ENCODE results near the gene SSR3. TPM values are rescaled to one million over a fixed set of nuclear protein-coding genes. Genes with fewer than 3 reads are reported as not detected.
"Not testable (repeated sequence)": the region's sequence is repeated elsewhere in the genome, so short reads cannot be mapped to it uniquely, and the experiment has no call there.

The SSR3 gene
- total and polyA plus RNA-seq, 8 donors, result 30.4 to 190 (median 76.8) TPM

GRCh38 chr3:156575641-156576040, 20.7 kb upstream of the SSR3 start:
- Histone ChIP-seq H3K27ac (no peak overlapping the region), H3K36me3 (no peaks in the 10 kb centered on the region), H3K27me3 (peaks cover 0 to 8% (median 0%) of the 10 kb centered on the region in 3 donors), H3K4me3 (no peak overlapping the region), H3K9me3 (no peaks in the 10 kb centered on the region), H3K4me1 (peaks cover 0 to 3% (median 0%) of the 10 kb centered on the region in 4 donors)
- TF ChIP-seq POLR2A (IDR thresholded peaks at IDR 0.05), result no peak
- no peak for TF ChIP-seq EP300 (IDR thresholded peaks at IDR 0.05)
- 76 to 88% (median 84%) methylated on average over 3 of the region's 3 CpGs for WGBS, 5 donors
- DNase-seq, result peak in 1 of 2 donors; percentile 31
- intact Hi-C loops (cut with DNase I; ENCODE audit: low total_unique reads), result no loop called here

- 70 to 80% (median 76%) methylated on average over 4 of the region's 4 CpGs for WGBS, 5 donors
- DNase-seq; H3K9me3 ChIP-seq; H3K27ac ChIP-seq; H3K4me3 ChIP-seq; intact Hi-C loops (cut with DNase I; ENCODE audit: low total_unique reads); H3K36me3 ChIP-seq; H3K4me1 ChIP-seq; H3K27me3 ChIP-seq: not testable (repeated sequence)
Observed at GRCh38 chr3:156569881-156570280, 15.0 kb upstream of the SSR3 start.

- H3K27me3 ChIP-seq; H3K36me3 ChIP-seq; DNase-seq; intact Hi-C loops (cut with DNase I; ENCODE audit: low total_unique reads); H3K4me1 ChIP-seq; H3K9me3 ChIP-seq; H3K4me3 ChIP-seq; H3K27ac ChIP-seq: not testable (repeated sequence)
- WGBS, 5 donors, result 74 to 92% (median 90%) methylated on average over 8 of the region's 8 CpGs
Observed at GRCh38 chr3:156569016-156569415, 14.1 kb upstream of the SSR3 start.

- TF ChIP-seq POLR2AphosphoS5 (IDR thresholded peaks at IDR 0.05) (no peak), CTCF (IDR thresholded peaks at IDR 0.05) (no peak), POLR2A (IDR thresholded peaks at IDR 0.05) (no peak), EP300 (IDR thresholded peaks at IDR 0.05) (no peak)
- Histone ChIP-seq H3K4me1 (no peaks in the 10 kb centered on the region), H3K4me3 (no peak overlapping the region), H3K27me3 (no peaks in the 10 kb centered on the region), H3K36me3 (no peaks in the 10 kb centered on the region), H3K27ac (no peak overlapping the region), H3K9me3 (no peaks in the 10 kb centered on the region)
- no peak for DNase-seq
- intact Hi-C loops (cut with DNase I; ENCODE audit: low total_unique reads), result no loop called here
- 57 to 70% (median 62%) methylated on average over 1 of the region's 1 CpG for WGBS, 5 donors
Observed at GRCh38 chr3:156563900-156564682, 9.2 kb upstream of the SSR3 start.

GRCh38 chr3:156562486-156562885, 7.6 kb upstream of the SSR3 start:
- 77 to 86% (median 80%) methylated on average over 8 of the region's 8 CpGs for WGBS, 5 donors
- H3K27me3 ChIP-seq; intact Hi-C loops (cut with DNase I; ENCODE audit: low total_unique reads); H3K4me1 ChIP-seq; H3K36me3 ChIP-seq; H3K4me3 ChIP-seq; DNase-seq; H3K27ac ChIP-seq; H3K9me3 ChIP-seq: not testable (repeated sequence)

GRCh38 chr3:156561533-156561932, 6.6 kb upstream of the SSR3 start:
- H3K36me3 ChIP-seq, result no peaks in the 10 kb centered on the region
- H3K9me3 ChIP-seq, result no peaks in the 10 kb centered on the region
- H3K4me1 ChIP-seq, result no peaks in the 10 kb centered on the region
- no peak for DNase-seq
- no peak overlapping the region for H3K27ac ChIP-seq
- WGBS, 5 donors, result 51 to 77% (median 73%) methylated on average over 2 of the region's 2 CpGs
- intact Hi-C loops (cut with DNase I; ENCODE audit: low total_unique reads), result no loop called here
- no peaks in the 10 kb centered on the region for H3K27me3 ChIP-seq
- no peak for TF ChIP-seq CTCF (IDR thresholded peaks at IDR 0.05)
- no peak for TF ChIP-seq POLR2A (IDR thresholded peaks at IDR 0.05)
- TF ChIP-seq EP300 (IDR thresholded peaks at IDR 0.05), result no peak
- no peak for TF ChIP-seq POLR2AphosphoS5 (IDR thresholded peaks at IDR 0.05)
- H3K4me3 ChIP-seq, result no peak overlapping the region

Measured in stomach (tissue), 9 donors.